NCI-H2196 (cell line): ENCODE measurements around the gene ASTN2.
"Not testable (repeated sequence)": the region's sequence is repeated elsewhere in the genome, so short reads cannot be mapped to it uniquely, and the experiment has no call there.

Source experiments
- DNase-seq: peaks from one replicate; lab custom pipeline; 2025; ENCODE audit not compliant: unreplicated experiment; lab: John Stamatoyannopoulos, UW

ASTN2 gene

GRCh38 chr9:116891424-116891823, 523.4 kb downstream of the ASTN2 start:
- no peak for DNase-seq

- DNase-seq = not testable (repeated sequence)
These were observed 526.4 kb downstream of the ASTN2 start for GRCh38 chr9:116888476-116888875.

- no peak for DNase-seq
These were observed 526.8 kb downstream of the ASTN2 start for GRCh38 chr9:116888066-116888465.

GRCh38 chr9:116883676-116884075, 531.2 kb downstream of the ASTN2 start:
- DNase-seq = no peak

- no peak for DNase-seq
These were observed 537.8 kb downstream of the ASTN2 start for GRCh38 chr9:116877072-116877471.

GRCh38 chr9:116875576-116875975, 539.3 kb downstream of the ASTN2 start:
- no peak for DNase-seq

- DNase-seq = no peak
These were observed 540.6 kb downstream of the ASTN2 start for GRCh38 chr9:116873937-116874914.

- DNase-seq = no peak
These were observed 541.4 kb downstream of the ASTN2 start for GRCh38 chr9:116873491-116873890.

GRCh38 chr9:116870566-116870965, 544.3 kb downstream of the ASTN2 start:
- DNase-seq = no peak

- DNase-seq = no peak
These were observed 546.7 kb downstream of the ASTN2 start for GRCh38 chr9:116868201-116868600.

GRCh38 chr9:116861321-116861720, 553.5 kb downstream of the ASTN2 start:
- no peak for DNase-seq

- DNase-seq = peak; percentile 60
These were observed 554.2 kb downstream of the ASTN2 start for GRCh38 chr9:116860509-116861120.

GRCh38 chr9:116859763-116860162, 555.1 kb downstream of the ASTN2 start:
- DNase-seq = peak; percentile 38

GRCh38 chr9:116857321-116857720, 557.5 kb downstream of the ASTN2 start:
- DNase-seq = no peak

- DNase-seq = peak; percentile 33
These were observed 558.8 kb downstream of the ASTN2 start for GRCh38 chr9:116855881-116856662.

- DNase-seq = no peak
These were observed 565.1 kb downstream of the ASTN2 start for GRCh38 chr9:116849721-116850120.

- DNase-seq = no peak
These were observed 570.2 kb downstream of the ASTN2 start for GRCh38 chr9:116844621-116845020.

GRCh38 chr9:116843863-116844620, 570.8 kb downstream of the ASTN2 start:
- no peak for DNase-seq

GRCh38 chr9:116842658-116843057, 572.2 kb downstream of the ASTN2 start:
- DNase-seq = peak; percentile 33

- DNase-seq = not testable (repeated sequence)
These were observed 576.4 kb downstream of the ASTN2 start for GRCh38 chr9:116838468-116838867.
